HG02623 (cell line): Measurements from ENCODE around the gene HMG20B.
A peak's percentile ranks its signal among the peaks of the same experiment; 100 is the strongest.

Experiments
- ATAC-seq: cut with Tn5 transposase; IDR thresholded peaks from one replicate; pipeline ENCODE4 v1.9.1; 2021; ENCODE audit warnings: moderate library complexity; ENCODE audit not compliant: unreplicated experiment

HMG20B gene

GRCh38 chr19:3618811-3619630, 46.3 kb downstream of the HMG20B start:
- no peak for ATAC-seq

- ATAC-seq, result no peak
Observed at GRCh38 chr19:3619631-3620012, 46.9 kb downstream of the HMG20B start.

GRCh38 chr19:3620145-3620816, 47.5 kb downstream of the HMG20B start:
- ATAC-seq, result no peak

- no peak for ATAC-seq
Observed at GRCh38 chr19:3620817-3621547, 48.2 kb downstream of the HMG20B start.

GRCh38 chr19:3621689-3622088, 48.9 kb downstream of the HMG20B start:
- ATAC-seq, result no peak

GRCh38 chr19:3622224-3622623, 49.5 kb downstream of the HMG20B start:
- ATAC-seq, result no peak

GRCh38 chr19:3623716-3624115, 51.0 kb downstream of the HMG20B start:
- no peak for ATAC-seq

GRCh38 chr19:3625996-3626472, 53.3 kb downstream of the HMG20B start:
- ATAC-seq, result no peak

- peak; percentile 83 for ATAC-seq
Observed at GRCh38 chr19:3626473-3627350, 54.0 kb downstream of the HMG20B start, which contains the start of gene CACTIN. TSS of gene CACTIN (minus strand) at chr19:3626790. CDS start at chr19:3626762, 28 bp downstream.

GRCh38 chr19:3627351-3627723, 54.6 kb downstream of the HMG20B start:
- ATAC-seq, result no peak
